ENCODE results near the gene MACROD2.

- TF ChIP-seq CTCF (conservative IDR thresholded peaks at IDR 0.05): no peak
- no peak for TF ChIP-seq ZFX (IDR thresholded peaks at IDR 0.05)
Measured at GRCh38 chr20:14098261-14098660, 102.9 kb downstream of the MACROD2 start.
